ENCODE data around the gene HDAC5. TPM values are rescaled to one million over a fixed set of nuclear protein-coding genes. Genes with fewer than 3 reads are reported as not detected.
A peak's percentile ranks its signal among the peaks of the same experiment; 100 is the strongest.
"Not testable (repeated sequence)": the region's sequence is repeated elsewhere in the genome, so short reads cannot be mapped to it uniquely, and the experiment has no call there.

The HDAC5 gene
- total RNA-seq, 6 experiments from 2014 or later, result 12.0 to 26.4 (median 15.5) TPM

GRCh38 chr17:44124118-44124438 is 637 bp upstream of the HDAC5 start:
- H3K9me3 ChIP-seq, result no peaks in the 10 kb centered on the region
- peak overlapping the region; percentile 79 to 89 (median 82) for H3K4me3 ChIP-seq
- peaks cover 0 to 7% (median 0%) of the 10 kb centered on the region in 4 donors for H3K4me1 ChIP-seq
- no peak for DNase-seq
- 0% methylated on average over 6 of the region's 8 CpGs for WGBS (ENCODE audit: insufficient coverage, low coverage, low lambda C conversion rate, missing lambda C conversion rate)
- H3K27me3 ChIP-seq, result no peaks in the 10 kb centered on the region
- intact Hi-C loops (cut with DNase I), result no loop called here
- no peaks in the 10 kb centered on the region for H3K36me3 ChIP-seq
- TF ChIP-seq CTCF (IDR thresholded peaks at IDR 0.05) (no peak), POLR2A (IDR thresholded peaks at IDR 0.05) (peak; percentile 13)
- peak overlapping the region; percentile 91 to 93 (median 92) for H3K27ac ChIP-seq
- ATAC-seq, result peak in 1 of 4 donors; percentile 18

GRCh38 chr17:44122816-44123355 is 555 bp downstream of the HDAC5 start:
- DNase-seq (no peak), ATAC-seq (no peak)
- TF ChIP-seq POLR2A (IDR thresholded peaks at IDR 0.05) (no peak), CTCF (IDR thresholded peaks at IDR 0.05) (no peak)
- Histone ChIP-seq H3K27ac (peak overlapping the region; percentile 91 to 93 (median 92)), H3K9me3 (no peaks in the 10 kb centered on the region), H3K4me1 (peaks cover 0 to 7% (median 0%) of the 10 kb centered on the region in 4 donors), H3K36me3 (no peaks in the 10 kb centered on the region), H3K27me3 (no peaks in the 10 kb centered on the region), H3K4me3 (peak overlapping the region; percentile 79 to 89 (median 82))
- intact Hi-C loops (cut with DNase I), result no loop called here
- WGBS (ENCODE audit: insufficient coverage, low coverage, low lambda C conversion rate, missing lambda C conversion rate), result 8% methylated on average over 8 of the region's 32 CpGs

GRCh38 chr17:44121997-44122815 is 1.2 kb downstream of the HDAC5 start:
- Histone ChIP-seq H3K27me3 (no peaks in the 10 kb centered on the region), H3K9me3 (no peaks in the 10 kb centered on the region), H3K4me3 (peak overlapping the region; percentile 79 to 89 (median 82)), H3K36me3 (no peaks in the 10 kb centered on the region), H3K27ac (peak overlapping the region in 2 of 3 donors; percentile 91 to 92), H3K4me1 (peaks cover 0 to 7% (median 0%) of the 10 kb centered on the region in 4 donors)
- TF ChIP-seq CTCF (IDR thresholded peaks at IDR 0.05) (no peak), POLR2A (IDR thresholded peaks at IDR 0.05) (no peak)
- ATAC-seq, result no peak
- intact Hi-C loops (cut with DNase I), result no loop called here
- no peak for DNase-seq
- WGBS (ENCODE audit: insufficient coverage, low coverage, low lambda C conversion rate, missing lambda C conversion rate), result 63% methylated on average over 1 of the region's 1 CpG

GRCh38 chr17:44120851-44121605 is 2.4 kb downstream of the HDAC5 start:
- TF ChIP-seq POLR2A (IDR thresholded peaks at IDR 0.05) (no peak), CTCF (IDR thresholded peaks at IDR 0.05) (no peak)
- H3K27ac ChIP-seq, result no peak overlapping the region
- H3K36me3 ChIP-seq, result no peaks in the 10 kb centered on the region
- ATAC-seq (no peak), DNase-seq (no peak)
- no peak overlapping the region for H3K4me3 ChIP-seq
- intact Hi-C loops (cut with DNase I), result no loop called here
- 44% methylated on average over 3 of the region's 9 CpGs for WGBS (ENCODE audit: insufficient coverage, low coverage, low lambda C conversion rate, missing lambda C conversion rate)
- H3K27me3 ChIP-seq, result no peaks in the 10 kb centered on the region
- no peaks in the 10 kb centered on the region for H3K9me3 ChIP-seq
- H3K4me1 ChIP-seq, result peaks cover 0 to 7% (median 0%) of the 10 kb centered on the region in 4 donors

GRCh38 chr17:44120281-44120680 is 3.2 kb downstream of the HDAC5 start:
- ATAC-seq; H3K9me3 ChIP-seq; H3K4me1 ChIP-seq; H3K27ac ChIP-seq; intact Hi-C loops (cut with DNase I); DNase-seq; H3K4me3 ChIP-seq; H3K36me3 ChIP-seq; H3K27me3 ChIP-seq: not testable (repeated sequence)
- 67% methylated on average over 3 of the region's 11 CpGs for WGBS (ENCODE audit: insufficient coverage, low coverage, low lambda C conversion rate, missing lambda C conversion rate)

All from right lobe of liver (tissue), 6 donors.